ENCODE measurements around the gene CELA3A.
"Not testable (repeated sequence)": the region's sequence is repeated elsewhere in the genome, so short reads cannot be mapped to it uniquely, and the experiment has no call there.

The CELA3A gene

DNA sequence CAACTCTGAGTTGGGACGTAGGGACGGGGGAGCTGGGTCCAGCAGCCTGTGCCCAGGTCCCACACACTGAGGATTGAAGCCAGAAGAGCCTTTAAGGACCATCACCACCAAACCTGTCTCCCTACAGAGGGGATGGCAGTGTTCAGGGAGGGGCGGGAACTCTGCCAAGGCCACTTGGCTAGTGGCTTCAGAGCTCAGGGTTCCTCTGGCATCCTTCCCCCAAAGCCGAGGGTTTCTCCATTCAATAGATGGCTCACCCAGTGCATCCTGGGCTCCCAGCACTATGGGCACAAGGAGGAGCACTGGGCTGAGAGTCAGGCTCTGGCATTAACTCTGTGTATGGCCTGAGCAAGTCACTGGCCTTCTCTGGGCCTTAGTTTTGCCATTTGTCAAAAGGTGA, 20.2 kb upstream of the CELA3A start:
- not testable (repeated sequence) for DNase-seq (ENCODE audit: low read depth)

DNA sequence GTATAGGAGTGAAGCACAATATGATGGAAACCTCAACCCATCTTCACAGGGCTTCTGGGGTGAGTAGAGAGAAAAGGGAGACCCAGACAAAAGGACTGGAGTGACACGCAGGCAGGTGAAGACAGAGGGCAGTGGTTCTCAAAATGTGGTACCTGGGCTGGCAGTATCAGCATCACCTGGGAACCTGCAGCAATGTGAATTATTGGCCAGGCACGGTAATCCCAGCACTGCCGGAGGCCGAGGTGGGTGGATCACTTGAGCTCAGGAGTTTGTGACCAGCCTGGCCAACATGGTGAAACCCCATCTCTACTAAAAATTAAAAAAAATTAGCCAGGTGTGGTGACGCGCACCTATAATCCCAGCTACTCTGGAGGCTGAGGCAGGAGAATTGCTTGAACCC, 19.3 kb upstream of the CELA3A start:
- not testable (repeated sequence) for DNase-seq (ENCODE audit: low read depth)

DNA sequence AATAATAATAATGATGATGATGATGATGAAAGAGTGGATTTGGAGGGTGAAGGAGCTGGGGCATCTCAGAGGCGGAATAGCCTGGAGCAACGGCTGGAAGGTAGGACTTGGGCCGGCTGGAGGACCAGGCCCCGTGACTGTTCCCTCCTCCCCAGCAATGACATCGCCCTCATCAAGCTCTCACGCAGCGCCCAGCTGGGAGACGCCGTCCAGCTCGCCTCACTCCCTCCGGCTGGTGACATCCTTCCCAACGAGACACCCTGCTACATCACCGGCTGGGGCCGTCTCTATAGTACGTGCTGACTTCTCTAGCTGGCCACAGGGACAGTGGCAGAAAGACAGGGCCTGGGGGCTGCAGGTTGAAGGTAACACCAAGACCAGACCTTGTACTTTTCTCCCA, 17.9 kb upstream of the CELA3A start:
- DNase-seq (ENCODE audit: low read depth) = not testable (repeated sequence)

DNA sequence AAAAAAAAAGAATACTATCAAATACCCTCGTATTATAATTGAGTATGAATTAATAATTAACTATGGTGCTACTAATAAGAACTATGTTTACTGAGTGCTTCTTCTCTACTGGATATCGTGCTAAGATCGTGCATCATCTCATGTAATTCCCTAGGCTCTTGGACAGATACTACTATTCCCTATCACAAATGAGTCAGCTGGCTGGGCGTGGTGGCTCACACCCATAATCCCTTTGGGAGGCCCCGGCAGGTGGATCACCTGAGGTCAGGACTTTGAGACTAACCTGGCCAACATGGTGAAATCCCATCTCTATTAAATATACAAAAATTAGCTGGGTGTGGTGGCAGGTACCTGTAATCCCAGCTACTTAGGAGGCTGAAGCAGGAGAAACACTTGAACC, 15.6 kb upstream of the CELA3A start:
- not testable (repeated sequence) for DNase-seq (ENCODE audit: low read depth)

DNA sequence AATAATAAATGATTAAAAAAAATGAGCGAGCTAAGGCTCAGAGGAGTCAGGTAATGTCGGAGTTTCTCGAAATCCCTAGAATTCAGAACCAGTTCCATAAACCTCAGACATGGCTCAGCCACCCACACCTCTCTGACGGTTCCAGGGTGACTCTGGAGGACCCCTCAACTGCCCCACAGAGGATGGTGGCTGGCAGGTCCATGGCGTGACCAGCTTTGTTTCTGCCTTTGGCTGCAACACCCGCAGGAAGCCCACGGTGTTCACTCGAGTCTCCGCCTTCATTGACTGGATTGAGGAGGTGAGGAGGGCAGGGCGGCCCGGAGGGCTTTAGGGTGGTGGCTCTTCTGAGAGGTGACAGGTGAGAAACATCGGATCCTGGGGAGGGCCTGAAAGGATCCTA, 15.1 kb upstream of the CELA3A start:
- not testable (repeated sequence) for DNase-seq (ENCODE audit: low read depth)

DNA sequence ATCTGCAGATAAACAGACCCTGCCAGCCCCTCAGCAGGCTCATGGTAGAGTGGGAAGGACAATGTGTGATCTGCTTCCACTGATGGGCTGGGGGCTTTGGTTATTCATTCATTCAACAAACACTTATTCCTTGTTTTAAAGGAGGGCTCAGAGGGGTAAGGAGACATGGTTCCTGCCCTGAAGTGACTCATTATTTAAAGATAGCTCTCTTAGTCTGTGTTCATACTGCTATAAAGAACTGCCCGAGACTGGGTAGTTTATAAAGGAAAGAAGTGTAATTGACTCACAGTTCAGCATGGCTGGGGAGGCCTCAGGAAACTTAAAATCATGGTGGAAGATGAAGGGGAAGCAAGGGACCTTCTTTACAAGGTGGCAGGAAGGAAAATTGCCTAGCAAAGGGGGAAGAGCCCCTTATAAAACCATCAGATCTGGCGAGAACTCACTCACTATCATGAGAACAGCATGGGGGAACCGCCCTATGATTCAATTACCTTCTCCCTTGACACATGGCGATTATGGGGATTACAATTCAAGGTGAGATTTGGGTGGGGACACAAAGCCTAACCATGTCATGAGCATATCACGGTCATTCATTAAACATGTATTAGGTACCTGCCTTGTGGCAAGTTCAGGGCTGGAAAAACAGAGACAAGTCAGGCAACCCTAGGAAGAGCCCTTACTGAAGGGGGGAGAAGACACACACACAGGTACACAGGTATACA, 11.6 kb upstream of the CELA3A start:
- not testable (repeated sequence) for DNase-seq (ENCODE audit: low read depth)

DNA sequence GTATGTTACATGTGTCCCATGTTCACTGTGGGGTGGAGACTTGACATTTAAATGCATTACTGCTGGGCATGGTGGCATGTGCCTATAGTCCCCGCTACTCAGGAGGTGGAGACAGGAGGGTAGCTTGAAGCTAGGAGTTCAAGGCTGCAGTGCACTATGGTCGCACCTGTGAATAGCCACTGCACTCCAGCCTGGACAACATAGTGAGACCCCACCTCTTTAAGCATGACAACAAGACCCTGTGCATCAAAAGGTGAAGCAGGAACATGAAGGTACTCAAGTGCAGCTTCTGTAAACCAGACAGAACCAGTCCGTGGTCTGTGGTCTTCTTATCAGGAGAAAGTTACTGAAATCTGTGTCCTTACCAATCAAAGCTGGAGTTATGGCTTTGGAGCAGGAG, 9.3 kb upstream of the CELA3A start:
- not testable (repeated sequence) for DNase-seq (ENCODE audit: low read depth)

DNA sequence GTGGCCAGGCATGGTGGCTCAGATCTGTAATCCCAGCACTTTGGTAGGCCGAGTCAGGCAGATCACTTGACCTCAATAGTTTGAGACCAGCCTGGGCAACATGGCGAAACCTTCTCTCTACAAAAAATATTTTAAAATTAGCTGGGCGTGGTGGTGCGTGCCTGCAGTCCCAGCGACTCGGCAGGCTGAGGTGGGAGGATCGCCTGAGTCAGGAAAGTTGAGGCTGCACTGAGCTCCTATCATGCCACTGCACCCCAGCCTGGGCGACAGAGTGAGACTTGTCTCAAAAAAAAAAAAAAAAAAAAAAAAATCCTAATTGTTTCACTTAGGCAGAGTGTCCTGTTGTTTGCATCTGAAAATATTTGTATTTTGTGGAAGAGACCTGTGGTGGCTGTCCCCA, 6.7 kb upstream of the CELA3A start:
- not testable (repeated sequence) for DNase-seq (ENCODE audit: low read depth)

DNA sequence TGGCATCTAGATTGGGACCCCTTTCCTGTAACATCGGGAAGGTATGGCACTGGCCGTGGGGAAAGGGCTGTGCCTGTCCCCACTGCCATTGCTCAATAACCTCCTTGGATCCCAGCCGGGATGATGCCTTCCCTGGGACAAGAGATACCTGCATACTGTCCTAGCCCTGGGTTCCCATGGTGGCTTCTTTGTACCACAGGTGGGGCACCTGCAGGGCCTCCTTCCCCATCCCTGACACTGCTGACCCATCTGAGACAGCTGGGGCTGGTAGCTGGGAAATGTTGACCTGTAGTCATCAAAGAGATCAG, 4.8 kb upstream of the CELA3A start:
- not testable (repeated sequence) for DNase-seq (ENCODE audit: low read depth)

DNA sequence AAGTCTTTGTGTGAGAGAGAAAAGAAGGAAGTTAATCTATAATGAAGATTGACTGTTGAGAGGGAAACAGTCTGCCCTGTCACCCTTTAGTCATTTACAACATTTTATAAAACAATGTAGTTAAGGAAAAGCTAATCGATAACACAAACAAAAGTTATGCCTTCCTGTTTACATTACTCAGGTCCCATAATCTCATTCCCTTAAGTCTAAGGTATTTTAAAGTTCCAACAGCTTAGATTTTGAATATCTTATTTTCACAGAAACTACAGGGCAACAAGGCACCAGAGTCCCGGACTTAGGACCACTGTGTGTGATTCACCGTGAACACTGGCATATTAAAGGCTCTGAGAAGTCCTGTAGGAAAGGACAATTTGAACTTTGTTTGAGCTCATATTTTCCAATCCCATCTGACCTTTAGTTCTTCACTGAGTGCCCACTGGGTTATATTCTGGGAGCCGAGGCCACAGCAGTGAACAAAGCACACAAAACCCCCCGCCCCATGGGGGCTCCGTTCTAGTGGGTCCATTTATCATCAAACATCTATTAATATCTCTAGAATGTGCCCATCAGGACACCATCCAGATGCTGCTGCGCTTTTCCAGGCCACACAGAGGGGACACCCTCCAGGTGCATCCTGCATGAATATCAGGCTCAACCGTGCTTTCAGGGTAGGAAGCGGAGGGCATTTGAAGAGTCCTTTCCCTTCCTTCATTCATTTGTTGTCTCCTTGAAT, 3.4 kb upstream of the CELA3A start:
- DNase-seq (ENCODE audit: low read depth) = not testable (repeated sequence)

DNA sequence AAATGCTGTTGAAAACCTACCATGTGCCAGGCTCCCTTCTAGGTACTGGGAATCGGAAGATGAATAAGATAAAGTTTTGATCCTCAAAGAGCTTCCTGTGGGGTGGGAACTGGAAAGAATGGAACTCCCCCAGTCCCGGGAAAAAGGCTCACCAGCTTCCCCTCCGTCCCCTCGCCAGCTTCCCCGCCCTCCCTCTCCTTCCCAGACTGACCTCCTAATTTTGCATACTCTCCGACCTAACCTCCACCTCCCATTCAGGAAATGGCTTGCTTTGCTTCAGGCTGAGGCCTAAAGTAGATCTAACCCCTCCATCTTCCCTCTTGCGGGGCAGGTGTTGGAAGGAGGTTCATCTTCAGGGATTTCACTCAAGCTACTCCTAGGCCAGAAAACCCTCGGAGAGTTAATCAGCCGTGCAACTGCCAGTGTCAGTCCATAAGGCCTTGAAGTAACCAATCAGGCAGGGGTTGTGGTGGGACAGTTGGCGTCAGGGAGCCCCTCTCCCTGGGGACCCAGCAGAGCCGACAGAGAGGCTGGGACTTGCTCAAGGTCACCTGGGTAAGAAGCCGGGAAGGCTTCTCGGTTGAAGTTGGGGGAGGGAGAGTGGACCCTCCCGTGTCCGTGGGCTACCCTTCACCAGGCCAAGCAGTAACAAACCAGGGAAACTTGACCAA, 2.7 kb upstream of the CELA3A start:
- DNase-seq (ENCODE audit: low read depth) = not testable (repeated sequence)

DNA sequence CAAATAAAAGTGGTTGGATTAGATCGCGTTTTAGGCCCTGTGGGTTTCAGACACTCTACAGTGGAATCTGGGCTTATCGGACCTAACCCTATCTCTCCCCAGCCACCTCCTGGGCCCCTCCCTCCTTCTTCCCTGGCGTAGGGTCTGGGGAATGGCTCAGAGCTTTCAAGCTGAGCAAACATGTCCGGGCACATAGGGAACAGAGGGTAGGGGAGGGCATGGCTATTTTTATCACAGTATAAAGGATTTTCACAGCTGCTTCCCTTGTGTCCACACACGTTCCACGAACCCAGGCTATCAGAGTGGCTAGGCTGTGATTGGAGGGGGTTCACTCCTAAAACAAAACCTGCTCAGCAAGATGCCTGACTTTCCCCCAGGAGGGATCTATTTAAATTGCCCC, 1.8 kb upstream of the CELA3A start:
- not testable (repeated sequence) for DNase-seq (ENCODE audit: low read depth)

DNA sequence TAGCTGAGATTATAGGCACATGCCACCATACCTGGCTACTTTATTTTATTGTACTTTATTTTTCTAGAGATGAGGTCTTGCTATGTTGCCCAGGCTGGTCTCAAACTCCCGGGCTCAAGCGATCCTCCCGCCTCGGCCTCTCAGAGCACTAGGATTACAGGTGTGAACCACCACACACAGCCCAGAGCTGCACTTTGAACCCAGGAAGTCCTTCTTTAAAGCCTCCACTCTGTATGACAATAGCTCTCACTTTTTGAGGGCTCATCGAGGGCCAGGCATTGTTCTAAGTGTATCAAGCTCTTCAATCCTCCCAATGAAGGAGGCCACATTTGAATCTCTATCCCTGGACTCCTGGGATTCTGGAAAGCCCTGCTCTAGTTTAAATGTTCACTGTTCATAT, 1.0 kb downstream of the CELA3A start:
- DNase-seq (ENCODE audit: low read depth) = not testable (repeated sequence)

DNA sequence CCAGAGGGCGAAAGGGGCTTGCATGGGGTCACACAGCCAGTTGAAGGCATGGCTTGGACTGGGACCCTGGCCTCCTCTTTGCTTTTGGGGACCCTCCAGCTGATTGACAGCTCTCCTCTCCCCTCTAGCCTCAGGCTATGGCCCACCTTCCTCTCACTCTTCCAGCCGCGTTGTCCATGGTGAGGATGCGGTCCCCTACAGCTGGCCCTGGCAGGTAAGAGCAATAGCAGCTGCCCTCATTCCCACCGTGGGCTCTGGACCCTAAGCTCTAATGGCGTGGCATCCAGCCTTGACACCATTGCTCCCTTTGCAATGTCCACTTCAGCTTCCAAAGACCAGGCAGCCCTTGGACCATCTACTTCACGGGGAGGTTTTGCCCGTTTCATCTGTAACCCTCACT, 1.4 kb downstream of the CELA3A start:
- DNase-seq (ENCODE audit: low read depth) = not testable (repeated sequence)

DNA sequence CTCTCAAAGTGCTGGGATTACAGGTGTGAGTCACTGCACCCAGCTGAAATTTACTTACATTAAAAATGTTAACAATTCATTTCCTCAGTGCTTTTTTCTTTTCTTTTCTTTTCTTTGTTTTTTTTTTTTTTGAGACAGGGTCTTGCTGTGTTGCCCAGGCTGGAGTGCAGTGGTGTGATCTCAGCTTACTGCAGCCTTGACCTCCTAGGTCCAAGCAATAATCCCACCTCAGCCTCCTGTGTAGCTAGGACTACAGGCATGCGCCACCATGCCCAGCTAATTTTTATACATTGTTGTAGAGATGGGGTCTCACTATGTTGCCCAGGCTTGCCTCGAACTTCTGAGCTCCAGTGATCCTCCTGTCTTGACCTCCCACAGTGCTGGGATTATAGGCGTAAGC, 2.5 kb downstream of the CELA3A start:
- not testable (repeated sequence) for DNase-seq (ENCODE audit: low read depth)

DNA sequence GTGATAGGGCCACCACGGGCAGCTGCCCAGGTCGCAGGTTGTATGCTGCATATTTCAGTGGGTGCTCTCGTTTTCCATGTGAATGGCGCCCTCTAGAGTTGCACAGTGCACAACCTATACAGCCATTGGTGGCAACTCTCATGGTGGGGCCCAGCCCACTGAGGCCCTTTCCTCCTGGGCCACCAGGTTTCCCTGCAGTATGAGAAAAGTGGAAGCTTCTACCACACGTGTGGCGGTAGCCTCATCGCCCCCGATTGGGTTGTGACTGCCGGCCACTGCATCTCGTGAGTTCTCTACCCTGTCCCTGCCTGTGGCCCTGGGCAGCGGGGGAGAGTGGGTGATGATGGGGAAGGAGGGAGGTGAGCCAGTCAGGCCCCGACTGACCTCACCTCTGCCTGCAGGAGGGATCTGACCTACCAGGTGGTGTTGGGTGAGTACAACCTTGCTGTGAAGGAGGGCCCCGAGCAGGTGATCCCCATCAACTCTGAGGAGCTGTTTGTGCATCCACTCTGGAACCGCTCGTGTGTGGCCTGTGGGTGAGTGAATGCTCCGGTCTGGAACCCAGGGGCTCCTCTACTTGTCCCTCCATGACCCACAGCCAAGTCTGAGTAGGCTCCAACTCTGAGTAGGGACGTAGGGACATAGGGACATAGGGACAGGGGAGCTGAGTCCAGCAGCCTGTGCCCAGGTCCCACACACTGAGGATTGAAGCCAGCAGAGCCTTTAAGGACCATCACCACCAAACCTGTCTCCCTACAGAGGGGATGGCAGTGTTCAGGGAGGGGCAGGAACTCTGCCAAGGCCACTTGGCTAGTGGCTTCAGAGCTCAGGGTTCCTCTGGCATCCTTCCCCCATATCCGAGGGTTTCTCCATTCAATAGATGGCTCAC, 4.0 kb downstream of the CELA3A start:
- not testable (repeated sequence) for DNase-seq (ENCODE audit: low read depth)

DNA sequence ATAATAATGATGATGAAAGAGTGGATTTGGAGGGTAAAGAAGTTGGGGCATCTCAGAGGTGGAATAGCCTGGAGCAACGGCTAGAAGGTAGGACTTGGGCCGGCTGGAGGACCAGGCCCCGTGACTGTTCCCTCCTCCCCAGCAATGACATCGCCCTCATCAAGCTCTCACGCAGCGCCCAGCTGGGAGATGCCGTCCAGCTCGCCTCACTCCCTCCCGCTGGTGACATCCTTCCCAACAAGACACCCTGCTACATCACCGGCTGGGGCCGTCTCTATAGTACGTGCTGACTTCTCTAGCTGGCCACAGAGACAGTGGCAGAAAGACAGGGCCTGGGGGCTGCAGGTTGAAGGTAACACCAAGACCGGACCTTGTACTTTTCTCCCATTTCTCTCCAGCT, 5.3 kb downstream of the CELA3A start:
- not testable (repeated sequence) for DNase-seq (ENCODE audit: low read depth)

DNA sequence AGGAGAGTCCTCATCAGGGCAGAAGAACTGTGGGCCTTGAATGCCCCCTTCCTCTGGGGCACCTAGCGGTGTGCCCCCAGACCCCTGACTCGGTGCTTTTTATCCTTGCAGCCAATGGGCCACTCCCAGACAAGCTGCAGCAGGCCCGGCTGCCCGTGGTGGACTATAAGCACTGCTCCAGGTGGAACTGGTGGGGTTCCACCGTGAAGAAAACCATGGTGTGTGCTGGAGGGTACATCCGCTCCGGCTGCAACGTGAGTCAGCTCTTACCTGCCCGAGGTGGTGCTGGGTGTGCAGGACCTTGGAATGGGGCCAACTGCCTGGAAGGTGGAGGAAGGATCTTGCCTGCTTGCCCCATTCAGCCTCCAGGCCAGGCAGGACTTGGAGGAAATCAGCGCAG, 5.8 kb downstream of the CELA3A start:
- DNase-seq (ENCODE audit: low read depth) = not testable (repeated sequence)

DNA sequence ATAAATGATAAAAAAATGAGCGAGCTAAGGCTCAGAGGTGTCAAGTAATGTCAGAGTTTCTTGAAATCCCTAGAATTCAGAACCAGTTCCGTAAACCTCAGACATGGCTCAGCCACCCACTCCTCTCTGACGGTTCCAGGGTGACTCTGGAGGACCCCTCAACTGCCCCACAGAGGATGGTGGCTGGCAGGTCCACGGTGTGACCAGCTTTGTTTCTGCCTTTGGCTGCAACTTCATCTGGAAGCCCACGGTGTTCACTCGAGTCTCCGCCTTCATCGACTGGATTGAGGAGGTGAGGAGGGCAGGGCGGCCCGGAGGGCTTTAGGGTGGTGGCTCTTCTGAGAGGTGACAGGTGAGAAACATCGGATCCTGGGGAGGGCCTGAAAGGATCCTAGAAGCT, 8.1 kb downstream of the CELA3A start:
- DNase-seq (ENCODE audit: low read depth) = not testable (repeated sequence)

DNA sequence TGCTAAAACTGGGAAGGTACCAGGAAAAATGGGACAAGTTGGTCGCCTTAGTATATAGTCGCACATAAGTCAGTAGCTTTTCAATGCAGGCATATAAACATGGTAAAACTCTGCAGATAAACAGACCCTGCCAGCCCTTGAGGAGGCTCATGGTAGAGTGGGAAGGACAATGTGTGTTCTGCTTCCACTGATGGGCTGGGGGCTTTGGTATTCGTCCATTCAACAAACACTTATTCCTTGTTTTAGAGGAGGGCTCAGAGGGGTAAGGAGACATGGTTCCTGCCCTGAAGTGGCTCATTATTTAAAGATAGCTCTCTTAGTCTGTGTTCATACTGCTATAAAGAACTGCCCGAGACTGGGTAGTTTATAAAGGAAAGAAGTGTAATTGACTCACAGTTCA, 11.3 kb downstream of the CELA3A start:
- DNase-seq (ENCODE audit: low read depth) = not testable (repeated sequence)

DNA sequence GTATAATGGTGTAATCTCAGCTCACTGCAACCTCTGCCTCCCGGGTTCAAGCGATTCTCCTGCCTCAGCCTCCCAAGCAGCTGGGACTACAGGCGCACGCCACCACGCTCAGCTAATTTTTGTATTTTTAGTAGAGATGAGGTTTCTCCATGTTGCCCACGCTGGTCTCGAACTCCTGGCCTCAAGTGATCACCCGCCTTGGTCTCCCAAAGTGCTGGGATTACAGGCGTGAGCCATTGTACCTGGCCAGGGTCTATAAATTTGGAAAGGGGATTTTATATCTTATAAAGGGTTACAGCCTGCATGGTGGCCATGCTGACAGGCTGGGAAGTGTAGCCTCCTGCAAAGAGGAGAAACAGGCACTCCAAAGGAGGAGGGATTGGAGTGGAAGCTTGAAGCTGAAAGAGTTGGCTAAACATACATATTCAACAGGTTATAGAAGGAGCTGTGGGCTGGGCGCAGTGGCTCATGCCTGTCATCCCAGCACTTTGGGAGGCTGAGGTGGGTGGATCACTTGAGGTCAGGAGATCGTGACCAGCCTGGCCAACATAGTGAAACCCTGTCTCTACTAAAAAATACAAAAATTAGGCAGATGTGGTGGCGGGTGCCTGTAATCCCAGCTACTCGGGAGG, 13.2 kb downstream of the CELA3A start:
- DNase-seq (ENCODE audit: low read depth) = not testable (repeated sequence)
